HG02798 (cell line): Measurements from ENCODE around the gene TTR.

Experiments
- ATAC-seq: cut with Tn5 transposase; IDR thresholded peaks from one replicate; pipeline ENCODE4 v1.9.1; 2021; ENCODE audit warnings: mild to moderate bottlenecking; ENCODE audit not compliant: unreplicated experiment, poor library complexity

TTR gene

GRCh38 chr18:31591628-31592027 lies at the start of gene TTR:
TTR (plus strand) TSS chr18:31591877; CDS start chr18:31591903, 26 bp downstream.
- ATAC-seq = no peak

- ATAC-seq = no peak
Observed at GRCh38 chr18:31546476-31546875, 45.2 kb upstream of the TTR start.

DNA sequence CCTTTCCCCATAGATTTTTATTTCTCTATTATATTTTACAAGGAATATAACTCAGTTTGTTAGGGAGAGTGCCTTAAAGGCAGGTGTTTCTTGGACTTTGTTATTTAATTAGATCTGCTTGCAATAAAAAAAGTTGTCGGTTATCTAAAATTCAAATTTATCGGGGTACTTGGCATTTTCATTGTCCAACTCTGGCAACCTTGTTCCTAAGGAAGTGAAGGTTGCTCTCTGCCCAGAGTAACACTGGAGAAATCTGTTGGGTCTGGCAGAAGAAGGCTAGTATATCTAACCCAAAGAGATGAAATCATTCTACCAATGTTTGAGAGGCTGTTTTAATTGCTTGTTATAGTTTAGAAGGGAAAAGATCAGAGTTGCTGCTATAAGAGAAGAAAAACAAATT lies 42.8 kb upstream of the TTR start:
- no peak for ATAC-seq

GRCh38 chr18:31549416-31549815 lies 42.3 kb upstream of the TTR start:
- no peak for ATAC-seq

DNA sequence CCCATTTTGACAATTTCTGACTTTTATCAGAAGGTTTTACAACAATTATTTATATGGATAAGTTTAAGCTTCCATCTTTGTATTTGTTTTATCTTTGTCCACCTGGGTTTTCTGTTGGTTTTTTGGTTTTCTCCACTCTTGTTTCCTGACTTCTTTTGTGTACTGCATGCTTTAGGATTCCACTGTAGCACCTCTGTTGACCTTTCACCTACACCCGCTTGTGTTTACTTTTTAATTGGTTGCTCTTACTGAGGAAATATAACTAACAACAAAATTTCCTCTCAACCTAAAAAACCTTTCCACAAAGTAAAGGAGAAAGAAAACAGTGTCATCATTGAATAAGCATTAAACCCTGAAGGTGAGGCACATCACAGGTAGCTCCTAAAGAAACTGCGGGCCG lies 39.8 kb upstream of the TTR start:
- no peak for ATAC-seq

GRCh38 chr18:31553800-31554199 lies 37.9 kb upstream of the TTR start:
- no peak for ATAC-seq

- no peak for ATAC-seq
Observed at GRCh38 chr18:31554776-31555175, 36.9 kb upstream of the TTR start.

- peak; percentile 67 for ATAC-seq
Observed at GRCh38 chr18:31555971-31556747, 35.5 kb upstream of the TTR start.

GRCh38 chr18:31557446-31557845 lies 34.2 kb upstream of the TTR start:
- ATAC-seq = no peak

- ATAC-seq = no peak
Observed at GRCh38 chr18:31558567-31558966, 33.1 kb upstream of the TTR start.

DNA sequence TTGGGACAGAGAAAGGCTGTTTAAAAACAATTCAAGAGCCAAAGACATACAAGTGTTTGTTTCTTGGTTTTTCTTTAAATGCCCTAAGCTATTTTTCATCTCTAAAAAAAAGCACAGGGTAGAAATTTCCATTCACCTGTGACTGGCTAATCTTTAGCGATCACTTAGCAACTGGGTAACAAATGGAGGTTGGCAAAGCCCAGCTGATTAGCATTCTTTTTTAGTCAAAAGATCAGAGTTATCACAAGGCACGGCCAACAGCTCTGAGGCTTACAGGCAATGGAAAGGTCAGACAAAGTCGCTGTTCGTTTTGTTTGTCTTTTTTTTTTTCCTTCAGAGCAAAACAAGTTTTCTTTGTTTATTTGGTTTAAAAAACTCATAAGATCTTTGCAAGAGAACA lies 29.0 kb upstream of the TTR start:
- no peak for ATAC-seq

DNA sequence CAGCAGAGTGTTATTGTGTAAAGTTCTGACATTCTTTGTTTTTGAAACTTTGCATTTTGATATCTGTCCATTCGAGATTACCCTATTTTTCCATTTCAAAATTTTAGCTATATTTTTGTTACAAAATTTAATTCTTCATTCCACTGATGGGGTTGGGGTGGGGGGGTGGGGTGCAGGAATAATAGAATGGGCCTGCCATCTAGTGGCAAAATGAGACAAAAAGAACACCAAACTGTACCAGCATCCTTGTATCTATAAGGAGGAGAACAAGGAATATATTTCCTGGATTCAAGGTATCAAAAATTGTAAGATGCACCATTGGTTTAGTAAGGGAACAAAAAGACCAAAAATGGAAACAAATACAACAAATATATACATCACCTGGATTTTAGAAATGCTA lies 27.9 kb upstream of the TTR start:
- no peak for ATAC-seq

- no peak for ATAC-seq
Observed at GRCh38 chr18:31565345-31565744, 26.3 kb upstream of the TTR start.

DNA sequence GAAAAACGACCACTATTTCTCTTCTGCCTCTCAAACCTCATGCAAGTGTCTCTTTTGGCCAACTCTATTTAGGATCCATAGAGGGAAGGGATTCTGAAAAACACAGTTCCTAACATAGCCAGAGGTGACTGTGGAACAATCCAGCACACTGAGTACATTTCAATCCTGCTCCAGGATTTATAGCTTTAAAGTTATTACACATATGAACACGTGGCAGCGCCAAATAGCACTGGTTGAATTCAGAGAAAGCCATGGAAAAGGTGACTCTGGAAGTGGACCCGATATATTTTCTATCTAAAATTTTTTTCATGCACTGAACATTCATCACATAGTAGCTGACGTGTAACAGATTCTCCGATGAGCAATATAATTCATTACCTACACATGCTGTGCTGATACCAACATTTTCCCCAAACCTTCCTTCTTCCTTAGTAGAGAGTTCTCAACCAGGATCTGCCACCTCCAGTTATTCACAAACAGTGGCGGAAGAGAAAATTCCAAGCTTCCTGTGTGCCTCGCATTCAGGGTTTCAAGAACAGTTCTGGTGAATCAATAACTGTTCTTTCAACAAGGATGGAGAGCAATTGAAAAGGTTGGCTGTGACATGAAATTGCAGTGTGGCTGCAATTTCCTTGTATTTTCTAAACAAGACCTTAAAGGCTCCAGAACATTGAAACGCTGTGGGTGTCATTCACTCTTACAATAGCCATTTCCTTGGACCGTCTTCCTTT lies 25.7 kb upstream of the TTR start:
- no peak for ATAC-seq

DNA sequence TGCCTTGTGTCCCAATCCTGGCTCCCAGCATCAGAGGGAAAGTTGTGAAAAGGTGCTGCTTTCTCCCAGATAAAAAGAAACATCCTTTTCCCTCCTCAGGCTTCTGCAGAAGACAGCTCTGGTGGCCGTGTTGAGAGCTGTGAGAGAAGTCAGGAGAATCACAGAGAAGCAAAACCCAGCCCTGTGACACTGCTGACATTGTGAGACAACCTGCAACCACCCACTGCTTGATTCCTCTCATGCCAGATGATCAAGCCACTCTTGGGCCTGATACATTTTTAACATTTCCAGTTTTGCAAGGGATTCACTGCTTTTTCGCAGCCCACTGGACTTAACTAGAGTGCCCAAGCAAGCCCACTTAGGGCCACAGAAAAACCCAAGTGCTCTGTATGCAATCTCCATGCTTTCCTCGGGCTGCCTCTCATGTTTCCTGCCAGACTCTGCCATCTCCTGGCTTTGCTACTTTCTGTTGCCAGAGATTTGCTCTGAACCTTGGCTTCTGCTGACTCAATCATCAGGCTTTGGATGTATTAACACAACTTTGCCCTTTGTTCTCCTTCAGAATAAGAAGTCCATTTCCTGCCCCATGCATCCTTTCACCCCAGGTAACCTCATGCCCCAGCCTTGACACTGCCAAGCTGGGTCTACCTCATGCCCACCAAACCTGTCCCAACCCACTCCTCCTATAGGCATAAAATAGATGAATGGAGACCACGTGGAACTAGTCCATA lies 24.9 kb upstream of the TTR start:
- ATAC-seq = no peak

DNA sequence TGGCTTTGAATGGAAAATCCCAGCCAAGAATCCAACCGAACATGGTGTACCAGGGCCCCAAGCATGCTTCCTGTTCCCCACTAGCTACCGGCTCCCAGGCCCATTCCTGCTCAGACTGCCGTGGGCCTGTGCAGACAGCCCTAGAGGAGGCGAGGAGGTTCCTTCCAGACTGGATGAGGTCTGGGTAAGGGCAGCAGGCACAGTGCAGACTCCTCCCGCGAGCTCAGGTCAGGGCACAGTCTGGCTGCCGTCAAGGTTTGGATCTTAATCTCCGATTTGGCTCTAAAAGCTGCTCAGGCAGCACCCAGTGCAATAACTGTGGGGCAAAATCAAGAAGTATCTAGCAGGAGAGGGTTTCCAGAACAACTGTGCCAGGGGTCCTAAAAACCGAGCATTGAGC lies 19.3 kb upstream of the TTR start:
- no peak for ATAC-seq

DNA sequence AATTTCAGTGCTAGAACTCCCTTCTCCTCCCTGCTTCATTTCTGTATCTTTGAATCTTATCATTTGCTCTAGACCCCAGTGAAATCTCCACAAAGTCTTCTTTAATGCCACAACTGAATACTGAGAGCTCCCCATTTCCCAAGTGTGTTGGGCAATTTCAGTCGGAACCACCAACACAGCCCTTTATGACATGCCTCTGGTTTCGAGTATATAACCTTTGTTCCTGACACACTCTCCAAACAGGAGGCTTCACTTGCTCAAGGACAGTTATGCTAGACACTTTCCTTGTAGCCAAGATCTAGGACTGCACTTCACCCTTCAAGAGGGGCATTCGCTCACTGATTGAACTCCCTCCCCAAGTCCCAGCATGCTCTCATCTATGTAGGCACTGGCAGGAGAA lies 18.6 kb upstream of the TTR start:
- ATAC-seq = no peak

GRCh38 chr18:31574359-31574758 lies 17.3 kb upstream of the TTR start:
- no peak for ATAC-seq

- ATAC-seq = no peak
Observed at GRCh38 chr18:31575515-31576257, 16.0 kb upstream of the TTR start.

DNA sequence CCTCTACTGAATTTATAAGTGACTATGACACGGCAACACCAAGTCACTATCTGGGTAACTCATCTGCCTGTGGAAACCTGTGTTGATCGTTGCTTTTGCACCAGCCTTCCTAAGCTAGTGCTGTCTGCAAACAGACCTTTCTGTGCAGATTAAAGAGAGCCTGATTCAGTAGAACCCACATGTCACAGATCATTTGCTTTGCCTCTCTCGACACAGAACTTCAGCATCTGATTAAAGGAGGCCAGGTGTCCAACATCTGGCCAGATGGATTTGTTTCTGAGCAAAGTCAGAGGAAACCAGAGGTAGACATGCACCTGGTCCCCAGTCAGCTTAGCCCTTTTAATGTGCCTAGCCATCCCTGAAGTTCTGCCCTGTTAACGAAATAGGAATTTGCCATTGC lies 15.0 kb upstream of the TTR start:
- peak; percentile 71 for ATAC-seq

DNA sequence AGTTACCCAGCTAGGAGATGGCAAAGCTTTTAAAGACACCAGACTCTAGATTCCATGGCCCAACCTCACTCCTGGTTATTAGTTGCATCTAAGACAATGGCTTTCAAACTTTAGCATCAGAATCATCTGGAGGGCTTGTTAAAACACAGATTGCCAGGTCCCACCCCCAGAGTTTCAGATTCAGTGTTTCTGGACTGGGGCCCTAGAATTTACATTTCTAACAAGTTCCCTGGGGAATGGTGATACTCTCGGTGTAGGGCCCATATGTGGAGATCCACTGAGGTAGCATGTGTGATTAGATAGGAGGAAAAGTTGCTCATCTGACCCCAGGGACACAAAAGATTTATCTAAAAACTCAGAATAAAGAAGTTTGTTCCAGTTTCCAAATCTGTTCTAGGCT lies 14.5 kb upstream of the TTR start:
- ATAC-seq = peak; percentile 30
